GM18507 (cell line): ENCODE data around the gene CNIH3.

Source experiments
- DNase-seq: peaks from one replicate; pipeline ENCODE4 v3.0.0; 2011; ENCODE audit warnings: low read depth; ENCODE audit not compliant: insufficient read length; ENCODE audit errors: extremely low spot score
- FAIRE-seq: peaks from 2 replicates; lab custom pipeline; 2011; peaks lifted over from hg19 to GRCh38; lab: Jason Lieb, UNC

The CNIH3 gene

DNA sequence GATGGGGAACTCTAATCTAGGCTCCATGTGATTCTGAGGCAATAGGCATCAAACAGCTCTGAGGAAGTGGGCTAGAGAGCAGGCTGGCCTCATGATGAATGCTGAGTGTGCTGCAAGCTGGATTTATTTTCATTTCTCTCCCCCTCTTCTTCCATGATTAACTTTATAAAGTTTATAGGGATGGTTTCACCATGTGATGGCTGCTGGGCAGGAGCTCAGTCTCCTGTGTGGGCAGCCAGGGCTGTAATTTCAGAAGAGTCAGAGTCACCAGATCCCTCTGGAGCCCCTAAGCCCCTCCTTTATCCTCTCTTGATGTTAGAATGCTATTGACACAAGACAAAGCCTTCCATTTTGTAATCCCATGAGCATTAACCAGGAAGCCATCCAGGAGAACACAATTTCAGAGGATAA, 143.6 kb downstream of the CNIH3 start:
- DNase-seq: no peak
- FAIRE-seq: no peak

DNA sequence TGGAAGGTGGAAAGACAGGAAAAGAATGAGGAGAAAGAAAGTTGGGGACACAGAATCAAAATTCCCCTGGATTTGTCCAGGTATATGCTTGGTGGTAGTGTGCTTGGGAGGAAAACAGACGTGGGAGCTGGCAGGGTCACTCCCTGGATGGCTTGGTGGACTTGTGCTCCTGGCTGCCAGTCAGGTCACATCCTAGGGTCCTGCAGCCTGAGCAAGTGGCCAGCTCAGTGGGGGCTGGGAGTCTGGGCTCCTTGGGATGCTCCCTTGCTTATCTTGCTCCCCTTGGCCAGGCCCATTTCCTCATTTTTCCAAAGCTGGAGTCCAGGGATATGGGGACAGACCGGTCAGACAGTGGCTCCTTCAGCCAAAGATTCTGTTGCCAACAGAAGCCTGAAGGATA, 144.0 kb downstream of the CNIH3 start:
- FAIRE-seq (no peak), DNase-seq (no peak)

DNA sequence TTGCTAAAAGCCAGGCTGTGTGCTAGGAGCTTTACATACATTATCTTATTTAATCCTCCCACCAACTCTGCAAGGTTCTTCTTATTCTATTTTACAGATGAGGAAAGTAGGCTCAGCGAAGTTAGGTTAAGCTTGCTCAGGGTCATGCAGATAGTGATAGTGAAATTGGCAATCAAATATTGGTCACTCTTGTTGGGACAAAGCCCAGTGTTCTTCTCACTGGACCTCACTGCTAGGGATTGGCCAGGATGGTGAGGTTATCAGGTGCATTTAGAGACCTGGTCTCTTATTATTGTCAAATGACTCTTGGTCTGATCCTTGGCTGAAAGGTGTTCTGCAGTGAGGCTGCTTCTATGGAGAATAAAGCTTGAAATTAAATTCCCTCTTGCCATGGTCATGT, 145.1 kb downstream of the CNIH3 start:
- FAIRE-seq: no peak

DNA sequence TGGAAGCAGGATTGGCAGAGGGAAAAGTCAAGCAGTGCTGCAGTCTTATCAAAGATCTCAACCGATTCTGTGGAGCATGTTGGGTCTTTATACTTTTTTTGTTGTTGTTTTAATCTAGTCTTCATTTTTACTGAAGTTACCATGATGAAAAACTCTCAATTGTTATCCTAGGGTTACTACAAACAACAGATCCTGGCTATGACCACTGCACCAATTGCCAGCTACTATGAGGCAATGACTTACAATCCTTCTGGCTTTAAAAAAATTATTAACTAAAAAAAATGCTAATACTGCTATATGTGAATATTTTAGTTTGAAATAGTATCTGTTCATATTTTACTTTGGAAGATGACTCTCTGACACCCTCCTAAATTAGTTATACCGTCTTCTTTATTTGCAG, 145.9 kb downstream of the CNIH3 start:
- no peak for DNase-seq
- FAIRE-seq: no peak

More for the DNA sequence above, 145.1 kb downstream of the CNIH3 start:
- no peak for DNase-seq

DNA sequence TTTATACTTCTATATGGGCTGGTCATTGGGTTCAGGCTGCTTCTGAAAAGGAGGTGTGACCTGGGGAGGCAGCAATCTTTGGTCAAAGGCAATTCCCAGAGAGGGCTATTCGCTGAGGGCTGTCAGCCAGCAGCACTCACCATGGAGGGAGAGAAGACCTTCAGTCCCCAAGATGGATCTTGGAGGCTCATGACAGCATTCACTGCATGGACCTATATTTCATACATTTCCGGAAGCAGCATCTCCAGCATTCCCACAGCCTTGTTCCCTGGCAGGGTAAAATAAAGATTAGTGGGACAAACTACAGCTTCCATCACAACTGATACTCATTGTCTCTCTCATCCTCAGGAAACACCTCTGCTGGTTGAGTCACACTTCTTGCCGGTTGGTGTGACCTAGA, 146.6 kb downstream of the CNIH3 start:
- FAIRE-seq: no peak
- no peak for DNase-seq

DNA sequence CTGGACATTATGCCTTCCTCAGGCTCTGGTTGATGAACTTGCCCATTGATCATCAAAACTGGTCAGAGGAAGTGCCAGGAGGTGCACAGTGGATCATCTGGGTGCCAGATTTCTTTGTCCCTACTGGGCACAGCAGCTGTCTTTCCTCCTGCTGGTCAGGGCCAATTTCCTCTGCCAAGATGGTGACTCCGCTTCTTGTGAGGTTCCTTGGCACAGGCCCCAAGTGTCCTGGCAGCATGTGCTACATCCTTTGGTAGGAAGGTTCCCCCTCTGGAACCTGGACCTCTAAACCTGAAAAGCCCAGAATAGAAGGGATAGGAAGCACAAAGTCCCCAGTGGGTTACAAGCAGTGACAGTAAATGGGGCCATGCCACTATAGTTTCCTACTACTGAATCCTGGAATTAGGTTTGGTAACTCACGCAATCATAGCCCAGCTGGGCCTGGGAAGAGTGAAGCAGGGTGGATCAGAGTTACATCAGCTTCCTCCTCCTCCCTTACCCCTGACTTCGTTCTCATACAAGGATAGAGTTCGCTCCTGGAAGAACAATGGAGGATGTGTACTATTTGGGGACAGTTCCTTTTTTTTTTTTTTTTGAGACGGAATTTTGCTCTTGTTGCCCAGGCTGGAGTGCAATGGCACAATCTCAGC, 147.1 kb downstream of the CNIH3 start:
- FAIRE-seq: no peak
- DNase-seq: no peak

DNA sequence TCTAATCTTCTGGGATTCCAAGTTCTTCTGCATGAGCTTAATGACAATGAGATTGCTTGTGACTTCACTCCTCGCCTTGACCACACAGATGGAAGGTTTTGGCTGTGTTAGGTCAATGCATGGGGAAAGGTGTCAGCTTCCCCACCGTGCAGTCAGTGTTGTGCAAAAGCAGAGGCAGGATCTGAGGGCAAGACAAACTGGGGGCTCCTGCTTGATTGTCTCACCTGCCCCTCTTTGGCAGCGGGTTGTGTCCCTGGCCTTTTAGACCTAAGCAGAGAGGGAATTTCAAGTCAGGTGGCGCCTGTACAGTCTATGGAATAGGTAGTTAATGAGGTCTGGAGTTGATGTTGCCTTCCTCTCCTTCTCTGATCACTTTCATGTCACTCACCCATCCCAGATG, 150.1 kb downstream of the CNIH3 start:
- no peak for DNase-seq
- no peak for FAIRE-seq

DNA sequence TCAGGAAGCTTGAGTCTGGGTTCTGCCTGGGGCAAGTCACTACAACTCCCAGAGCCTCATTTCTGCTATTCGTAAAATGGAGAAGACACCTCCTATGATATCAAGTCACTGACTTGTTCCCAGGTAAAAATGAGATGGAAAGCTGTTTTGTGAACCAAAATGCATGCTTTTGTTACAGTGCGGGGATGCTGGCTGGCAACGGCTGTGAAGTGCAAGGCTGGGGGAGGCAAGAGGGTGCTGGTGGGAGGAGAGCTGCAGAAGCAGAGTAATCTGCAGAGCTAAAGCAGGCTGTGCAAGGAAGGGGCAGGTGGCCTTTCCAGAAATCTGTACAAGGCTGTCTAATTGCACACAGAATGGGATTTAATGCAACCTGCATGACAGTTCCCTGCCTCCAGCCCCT, 150.9 kb downstream of the CNIH3 start:
- FAIRE-seq: no peak

DNA sequence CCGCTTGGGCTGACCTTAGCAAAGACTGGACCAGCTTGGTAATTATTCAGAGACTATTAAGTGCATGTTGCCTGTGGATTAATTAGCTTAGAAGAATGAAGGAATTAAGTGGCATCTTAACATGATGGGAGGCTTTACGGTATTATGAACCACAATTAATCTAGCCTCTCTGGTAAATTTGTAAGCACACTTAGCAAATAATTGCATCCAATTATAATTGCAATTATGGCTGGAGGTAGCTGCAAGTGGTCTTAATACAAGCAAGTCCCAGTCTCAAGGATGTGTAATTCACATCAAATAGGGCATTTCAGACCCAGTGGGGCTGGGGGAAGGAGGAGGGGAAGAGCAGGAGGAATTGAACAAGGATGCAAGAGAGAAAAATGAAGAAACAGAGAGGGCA, 151.6 kb downstream of the CNIH3 start:
- FAIRE-seq (no peak), DNase-seq (no peak)

More for the DNA sequence above, 150.9 kb downstream of the CNIH3 start:
- DNase-seq: no peak

DNA sequence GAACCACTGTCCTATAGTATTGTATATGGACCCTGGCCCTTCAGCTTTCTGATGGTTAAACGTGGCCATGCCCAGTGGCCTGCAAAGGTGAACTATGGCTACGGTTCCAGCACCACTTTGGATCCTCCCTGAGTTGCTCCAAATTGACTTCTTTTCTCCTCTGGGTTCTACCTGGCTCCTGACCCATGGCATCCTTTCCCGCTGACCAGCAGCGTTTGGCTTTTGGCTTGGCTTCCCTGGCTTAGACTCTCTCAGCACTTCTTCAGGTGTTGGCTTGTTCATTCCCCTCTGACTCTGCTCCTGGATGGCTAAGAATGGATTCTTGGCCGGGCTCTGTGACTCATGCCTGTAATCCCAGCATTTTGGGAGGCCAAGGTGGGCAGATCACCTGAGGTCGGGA, 152.9 kb downstream of the CNIH3 start:
- FAIRE-seq: no peak

DNA sequence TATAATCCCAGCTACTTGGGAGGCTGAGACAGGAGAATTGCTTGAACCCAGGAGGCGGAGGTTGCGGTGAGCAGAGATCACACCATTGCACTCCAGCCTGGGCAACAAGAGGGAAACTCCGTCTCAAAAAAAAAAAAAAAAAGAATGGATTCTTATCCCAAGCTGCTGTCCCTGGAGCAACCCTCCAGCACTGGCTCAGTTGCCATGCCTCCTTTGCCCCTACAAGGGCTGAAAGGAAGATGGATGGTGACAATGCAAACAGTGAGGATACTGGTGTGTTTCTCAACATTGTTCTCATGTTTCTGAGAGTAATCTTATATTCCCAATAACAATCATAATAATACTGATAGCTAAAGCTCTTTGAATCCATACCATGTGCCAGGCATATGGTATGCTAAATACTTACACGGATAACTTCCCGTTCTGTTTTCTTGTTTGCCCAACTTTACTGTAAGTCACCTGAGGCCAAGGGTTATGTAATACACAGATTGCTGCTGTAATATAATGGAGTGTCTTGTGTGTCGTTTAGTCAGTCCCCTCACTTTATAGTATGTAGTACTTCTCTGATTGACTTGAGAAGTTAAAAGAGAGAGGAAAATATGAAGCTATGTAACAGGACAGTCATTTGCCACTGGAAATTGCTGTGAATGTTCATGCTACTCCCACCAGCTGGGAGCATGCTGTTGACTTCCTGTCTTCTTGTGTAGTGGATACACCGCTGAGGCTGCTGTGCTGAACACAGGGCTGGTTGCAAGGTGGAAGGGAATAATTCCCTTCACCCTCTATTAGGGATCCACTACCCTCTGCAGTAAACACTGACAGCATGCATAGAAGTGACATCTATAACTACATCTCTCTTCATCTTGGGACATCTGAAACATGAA, 153.6 kb downstream of the CNIH3 start:
- no peak for DNase-seq
- no peak for FAIRE-seq

More for the DNA sequence above, 152.9 kb downstream of the CNIH3 start:
- no peak for DNase-seq

DNA sequence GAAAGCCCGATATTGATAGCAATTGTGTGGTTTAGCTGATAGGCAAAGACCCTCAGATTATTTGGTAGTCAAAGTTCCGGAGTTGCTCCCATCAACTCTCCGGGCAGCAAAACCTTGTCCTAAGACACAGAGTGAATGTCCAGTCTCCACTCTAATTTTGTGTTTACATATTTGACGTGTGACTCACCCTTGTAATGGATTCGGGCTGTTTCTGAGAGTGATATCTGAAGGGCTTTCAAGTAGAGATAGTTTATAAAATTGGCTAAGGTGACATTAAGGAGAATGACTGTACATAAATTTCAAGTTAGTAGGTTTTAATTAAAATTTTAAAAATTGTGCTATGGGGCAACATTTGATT, 154.2 kb downstream of the CNIH3 start:
- FAIRE-seq (no peak), DNase-seq (no peak)

DNA sequence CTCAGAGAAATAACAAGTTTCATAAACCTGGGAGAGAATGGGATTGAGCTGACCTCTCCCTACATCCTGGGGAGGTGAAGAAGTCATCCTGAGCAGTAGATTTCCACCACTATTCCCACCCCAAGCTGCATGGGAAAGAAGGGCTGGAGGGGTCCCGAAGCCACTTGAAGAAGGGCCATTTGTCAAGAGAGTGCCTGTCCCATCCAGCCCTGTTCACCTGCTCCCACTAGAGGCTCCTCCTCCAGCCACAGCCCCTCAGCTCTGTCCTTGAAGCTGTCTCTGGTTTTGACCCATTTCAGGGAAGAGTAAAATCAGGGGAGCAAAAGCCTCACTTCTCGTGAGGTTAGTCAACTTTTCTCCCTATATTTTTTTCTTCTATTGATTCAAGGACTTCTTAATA, 157.5 kb downstream of the CNIH3 start:
- DNase-seq (no peak), FAIRE-seq (no peak)

DNA sequence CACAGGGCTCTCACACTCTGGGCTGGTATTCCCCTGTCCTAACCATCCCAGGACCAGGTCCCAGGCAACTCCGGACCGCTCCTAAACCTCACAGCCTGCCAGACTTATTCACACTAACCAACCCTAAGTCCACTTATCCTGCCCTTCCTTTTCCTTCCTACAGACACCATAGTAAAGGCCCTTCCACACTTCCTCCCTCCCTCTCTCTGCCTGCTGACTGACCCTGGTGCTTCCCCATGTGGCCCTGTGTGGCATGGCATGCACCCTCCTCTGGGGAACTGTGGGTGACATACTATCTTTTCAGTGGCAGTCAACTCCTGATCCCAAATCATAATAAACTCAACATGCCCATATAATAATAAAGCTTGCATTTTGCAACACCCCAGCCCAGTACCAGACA, 158.3 kb downstream of the CNIH3 start:
- FAIRE-seq (peak; percentile 56), DNase-seq (no peak)

DNA sequence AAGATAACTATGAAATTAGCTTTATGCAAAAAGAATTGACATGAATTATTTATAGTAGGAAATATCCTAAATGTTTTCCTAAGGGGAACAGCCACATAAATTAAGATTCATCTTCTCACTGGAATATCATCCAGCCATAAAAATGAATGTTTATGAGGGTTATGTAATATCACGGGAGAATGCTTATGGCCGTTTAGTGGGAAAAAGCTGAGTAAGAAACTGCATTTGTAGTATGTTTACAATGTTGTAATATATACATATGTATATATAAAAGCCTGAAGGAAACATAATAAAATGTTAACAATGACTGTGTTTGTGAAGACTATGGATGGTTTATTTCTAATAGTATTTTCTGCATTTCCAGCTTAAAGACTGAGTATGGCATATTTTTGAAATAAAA, 161.1 kb downstream of the CNIH3 start:
- FAIRE-seq (no peak), DNase-seq (no peak)

DNA sequence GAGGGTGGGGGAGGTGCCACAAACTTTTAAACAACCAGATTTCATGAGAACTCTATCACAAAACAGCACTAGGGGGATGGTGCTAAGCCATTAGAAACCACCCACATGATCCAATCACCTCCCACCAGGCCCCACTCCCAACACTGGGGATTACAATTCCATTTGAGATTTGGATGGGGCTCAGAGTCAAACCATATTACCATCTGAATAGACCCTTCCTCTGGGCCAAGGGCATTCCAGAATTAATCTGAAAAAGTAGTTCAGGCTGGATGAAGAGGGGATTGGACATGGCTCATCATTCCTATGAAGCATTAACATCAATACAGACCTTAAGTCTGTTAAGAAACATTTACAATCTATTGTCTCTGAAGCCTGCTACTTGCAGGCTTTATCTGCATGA, 163.4 kb downstream of the CNIH3 start:
- no peak for FAIRE-seq
- no peak for DNase-seq

DNA sequence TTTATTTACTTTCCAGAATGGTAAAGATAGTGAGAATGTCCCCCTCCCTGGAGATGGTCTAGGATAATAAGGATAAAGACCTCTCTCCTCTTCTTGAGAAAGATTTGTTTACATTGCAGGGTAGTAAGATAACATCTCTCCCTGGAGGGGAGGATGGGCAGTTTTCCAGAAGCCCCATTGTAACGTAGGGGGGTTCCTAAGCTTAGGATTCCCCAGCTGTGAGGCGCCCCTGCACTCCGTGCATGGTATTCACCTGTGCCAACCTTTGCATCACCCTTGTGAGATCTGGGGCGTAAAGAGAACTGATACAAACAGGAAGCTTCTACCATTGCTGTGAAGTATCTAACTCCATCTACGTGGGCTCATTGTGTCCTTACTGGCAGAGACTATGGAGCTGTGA, 164.6 kb downstream of the CNIH3 start:
- FAIRE-seq (no peak), DNase-seq (no peak)

DNA sequence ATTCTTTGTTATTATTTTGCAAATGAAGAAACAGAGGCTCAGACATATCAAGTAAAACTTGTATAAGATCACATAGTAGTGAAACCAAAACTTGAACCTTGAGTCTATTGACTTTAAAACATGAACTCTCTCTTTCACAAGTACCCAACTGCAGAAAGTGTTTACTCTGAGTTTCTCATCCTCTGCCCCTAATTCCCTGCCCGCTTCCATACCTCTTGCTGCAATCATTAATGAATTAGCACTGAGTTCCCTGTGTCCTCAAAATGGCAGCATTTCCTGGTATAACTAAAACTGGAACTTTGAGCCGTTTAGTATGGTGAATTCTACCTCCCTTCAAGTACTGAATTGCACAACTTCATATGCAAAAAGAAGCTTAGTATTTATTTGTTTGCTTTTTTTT, 165.7 kb downstream of the CNIH3 start:
- DNase-seq (no peak), FAIRE-seq (peak; percentile 73)

DNA sequence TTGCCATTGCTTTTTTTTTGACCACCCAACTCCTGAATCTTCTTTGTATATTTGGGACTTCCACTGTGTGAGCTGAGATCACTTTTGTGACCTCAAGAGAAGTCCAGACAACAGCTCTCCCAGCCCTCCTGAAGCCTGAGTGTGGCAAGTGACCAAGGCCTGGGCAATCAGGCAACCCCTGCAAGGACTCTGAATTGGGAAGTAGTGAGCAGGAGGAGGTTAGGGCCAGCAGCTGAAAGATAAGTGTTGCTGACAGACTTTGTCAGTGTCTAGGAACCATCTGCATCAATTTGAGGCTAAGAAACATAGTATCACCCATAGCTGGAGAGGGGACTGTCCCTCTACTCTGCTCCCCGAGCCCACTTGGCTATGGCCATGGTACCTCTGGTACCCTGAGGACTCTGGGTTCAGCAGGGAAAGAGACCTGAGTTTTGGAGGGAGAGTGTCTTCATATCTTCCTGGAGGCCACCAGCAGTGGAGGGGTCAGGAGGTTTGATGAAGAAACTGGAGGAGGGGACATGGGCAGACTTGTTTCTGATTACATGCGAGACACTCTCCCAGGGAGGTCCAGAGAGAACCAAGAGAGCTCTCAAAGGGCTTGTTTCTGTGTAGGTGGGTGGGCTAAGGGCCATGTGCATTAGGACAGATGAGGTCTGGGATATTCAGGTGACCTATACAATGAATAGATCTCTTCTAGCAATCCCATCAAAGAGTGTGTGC, 166.3 kb downstream of the CNIH3 start:
- DNase-seq (no peak), FAIRE-seq (peak; percentile 63)

DNA sequence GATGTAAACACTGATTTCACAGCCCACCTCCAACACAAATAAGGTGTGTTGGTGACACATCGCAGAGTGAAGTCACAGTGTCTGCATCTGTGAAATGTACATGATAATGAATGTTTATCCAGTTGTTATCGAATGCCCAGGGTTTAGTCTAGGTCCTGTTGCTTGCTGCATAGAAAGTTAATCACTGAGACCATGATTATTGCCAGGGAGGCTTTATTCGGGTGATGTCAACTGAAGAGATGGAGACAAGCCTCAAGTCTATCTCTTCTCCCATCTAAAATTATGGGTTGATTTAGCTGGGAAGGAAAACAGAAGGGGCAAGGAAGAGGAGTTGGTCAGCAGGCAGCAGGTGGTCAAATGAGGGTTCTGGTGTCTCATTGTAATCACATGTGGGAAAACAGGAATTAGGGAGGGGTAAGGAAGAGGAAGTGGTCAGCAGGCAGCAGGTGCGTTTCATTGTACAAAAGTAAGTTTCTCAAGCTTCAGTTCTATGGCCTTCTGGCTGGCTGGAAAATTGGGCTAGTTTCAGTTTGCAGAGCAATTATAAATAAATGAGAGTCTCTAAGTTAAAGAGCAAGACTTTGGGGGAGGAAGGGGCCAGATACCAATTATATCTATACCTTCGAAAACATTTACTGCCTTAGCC, 167.0 kb downstream of the CNIH3 start:
- DNase-seq (no peak), FAIRE-seq (peak; percentile 88)
